Measurements from ENCODE around the gene STRN3. TPM values are rescaled to one million over a fixed set of nuclear protein-coding genes. Genes with fewer than 3 reads are reported as not detected.
A peak's percentile ranks its signal among the peaks of the same experiment; 100 is the strongest.

The STRN3 gene
- total RNA-seq, 1 experiment from 2014 or later: 52.1 TPM

DNA sequence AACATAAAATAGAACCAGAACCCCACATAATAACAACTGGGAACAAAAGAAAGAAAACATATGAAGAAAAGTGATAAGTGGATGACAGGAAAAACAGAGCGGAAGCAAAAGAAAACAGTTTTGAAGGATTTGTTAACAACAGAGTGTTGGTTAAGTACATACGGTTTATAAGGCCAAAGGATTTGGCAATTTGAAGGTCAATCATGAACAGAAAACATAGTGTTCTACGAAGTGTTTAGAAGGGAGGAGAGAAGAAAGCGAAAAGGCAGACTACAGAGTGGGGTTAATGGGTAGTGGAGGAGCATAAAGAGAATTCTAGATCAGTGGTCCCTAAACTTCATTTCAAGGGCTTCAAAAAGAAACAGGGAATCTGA lies 4.6 kb downstream of the STRN3 start:
- no peak overlapping the region for H2AFZ ChIP-seq (ENCODE audit: low read length)
- H2AK5ac ChIP-seq (ENCODE audit: insufficient read length, low read length): no peak overlapping the region
- H2BK5ac ChIP-seq (ENCODE audit: insufficient read length, low read length): no peak overlapping the region
- no peaks in the 10 kb centered on the region for H3K27me3 ChIP-seq (ENCODE audit: insufficient read depth, low read length)
- H3K4me1 Mint-ChIP-seq: peaks cover 22 to 24% of the 10 kb centered on the region in 2 experiments
- peaks cover 36% of the 10 kb centered on the region; the same call in 1 of the 2 replicates for H3K79me2 ChIP-seq (ENCODE audit: insufficient read depth, low read length)
- no peaks in the 10 kb centered on the region for H3K9me3 ChIP-seq (ENCODE audit: control insufficient read depth, low read depth, low read length)
- H3K4me3 Mint-ChIP-seq: no peak overlapping the region
- H3T11ph ChIP-seq (ENCODE audit: low read length): no peak overlapping the region
- H3K4me1 ChIP-seq (ENCODE audit: insufficient read depth, low read length): no peaks in the 10 kb centered on the region
- DNase-seq: no peak
- peaks cover 11 to 29% (median 26%) of the 10 kb centered on the region in 3 experiments; a peak in 6 of 7 replicates for H3K36me3 Mint-ChIP-seq (ENCODE audit: insufficient read depth in 1 of 3, low read depth in 3 of 3)
- H2BK120ac ChIP-seq (ENCODE audit: low read depth, low read length, poor library complexity, severe bottlenecking): no peak overlapping the region
- no peak overlapping the region for H3K9ac ChIP-seq (ENCODE audit: extremely low read depth, insufficient read length, low read length)
- peaks cover 7% of the 10 kb centered on the region for H3K23me2 ChIP-seq (ENCODE audit: insufficient read length, low read depth, low read length, poor library complexity, severe bottlenecking)
- no peak overlapping the region for H3K4me2 ChIP-seq (ENCODE audit: insufficient read depth, insufficient read length, low read length)
- no peak overlapping the region for H3K4ac ChIP-seq (ENCODE audit: low read depth, low read length)
- no peaks in the 10 kb centered on the region for H3K27me3 Mint-ChIP-seq (ENCODE audit: low read depth)
- no peak overlapping the region for H2BK12ac ChIP-seq (ENCODE audit: insufficient read length, low read depth, low read length)
- H3K9me3 Mint-ChIP-seq: no peaks in the 10 kb centered on the region; a peak in 1 of 5 replicates
- peak overlapping the region in 2 of 3 experiments; percentile 7 to 74; a peak in 2 of 7 replicates for H3K27ac Mint-ChIP-seq
- TF ChIP-seq, protein P1, sequence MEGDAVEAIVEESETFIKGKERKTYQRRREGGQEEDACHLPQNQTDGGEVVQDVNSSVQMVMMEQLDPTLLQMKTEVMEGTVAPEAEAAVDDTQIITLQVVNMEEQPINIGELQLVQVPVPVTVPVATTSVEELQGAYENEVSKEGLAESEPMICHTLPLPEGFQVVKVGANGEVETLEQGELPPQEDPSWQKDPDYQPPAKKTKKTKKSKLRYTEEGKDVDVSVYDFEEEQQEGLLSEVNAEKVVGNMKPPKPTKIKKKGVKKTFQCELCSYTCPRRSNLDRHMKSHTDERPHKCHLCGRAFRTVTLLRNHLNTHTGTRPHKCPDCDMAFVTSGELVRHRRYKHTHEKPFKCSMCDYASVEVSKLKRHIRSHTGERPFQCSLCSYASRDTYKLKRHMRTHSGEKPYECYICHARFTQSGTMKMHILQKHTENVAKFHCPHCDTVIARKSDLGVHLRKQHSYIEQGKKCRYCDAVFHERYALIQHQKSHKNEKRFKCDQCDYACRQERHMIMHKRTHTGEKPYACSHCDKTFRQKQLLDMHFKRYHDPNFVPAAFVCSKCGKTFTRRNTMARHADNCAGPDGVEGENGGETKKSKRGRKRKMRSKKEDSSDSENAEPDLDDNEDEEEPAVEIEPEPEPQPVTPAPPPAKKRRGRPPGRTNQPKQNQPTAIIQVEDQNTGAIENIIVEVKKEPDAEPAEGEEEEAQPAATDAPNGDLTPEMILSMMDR (conservative IDR thresholded peaks at IDR 0.05): no peak
- H3K23ac ChIP-seq (ENCODE audit: insufficient read length, low read depth, low read length): no peak overlapping the region
- no peak overlapping the region for H2BK15ac ChIP-seq (ENCODE audit: low read depth, low read length)
- no peak overlapping the region for H3K56ac ChIP-seq (ENCODE audit: insufficient read length, low read depth, low read length)
- no peak overlapping the region for H3K27ac ChIP-seq (ENCODE audit: insufficient read length, low read depth, low read length)
- no peaks in the 10 kb centered on the region for H4K20me1 ChIP-seq (ENCODE audit: control insufficient read depth, insufficient read depth, insufficient read length)
- H4K5ac ChIP-seq (ENCODE audit: insufficient read length, low read depth, low read length): no peak overlapping the region
- H4K91ac ChIP-seq (ENCODE audit: insufficient read length, low read depth, low read length): no peak overlapping the region
- no peak overlapping the region for H3K14ac ChIP-seq (ENCODE audit: insufficient read depth, low read length)
- H4K8ac ChIP-seq (replicated peaks; ENCODE audit: insufficient read length, low read depth, low read length): no peak overlapping the region
- WGBS (ENCODE audit: extremely low coverage, insufficient read length, low lambda C conversion rate): no CpG with 5 or more reads among the region's 4 CpGs
- H2BK20ac ChIP-seq (ENCODE audit: low read depth, low read length, poor library complexity, severe bottlenecking): no peak overlapping the region
- no peak overlapping the region for H3K18ac ChIP-seq (ENCODE audit: insufficient read length, low read depth, low read length)
- H3K79me1 ChIP-seq (ENCODE audit: insufficient read depth, low read depth, low read length, poor library complexity, severe bottlenecking): peaks cover 2% of the 10 kb centered on the region

Data from H9 (cell line).